Activated CD4-positive, alpha-beta T cell treated with anti-CD3 and anti-CD28 coated beads, Interleukin-2, amount 50 U/mL, for 16 hours (primary cell): Measurements from ENCODE around the gene FZD8.
"Not testable (repeated sequence)": the region's sequence is repeated elsewhere in the genome, so short reads cannot be mapped to it uniquely, and the experiment has no call there.

Source experiments
- DNase-seq: peaks from one replicate; pipeline ENCODE4 v3.0.0-alpha.2; 2020

Gene FZD8, protein sequence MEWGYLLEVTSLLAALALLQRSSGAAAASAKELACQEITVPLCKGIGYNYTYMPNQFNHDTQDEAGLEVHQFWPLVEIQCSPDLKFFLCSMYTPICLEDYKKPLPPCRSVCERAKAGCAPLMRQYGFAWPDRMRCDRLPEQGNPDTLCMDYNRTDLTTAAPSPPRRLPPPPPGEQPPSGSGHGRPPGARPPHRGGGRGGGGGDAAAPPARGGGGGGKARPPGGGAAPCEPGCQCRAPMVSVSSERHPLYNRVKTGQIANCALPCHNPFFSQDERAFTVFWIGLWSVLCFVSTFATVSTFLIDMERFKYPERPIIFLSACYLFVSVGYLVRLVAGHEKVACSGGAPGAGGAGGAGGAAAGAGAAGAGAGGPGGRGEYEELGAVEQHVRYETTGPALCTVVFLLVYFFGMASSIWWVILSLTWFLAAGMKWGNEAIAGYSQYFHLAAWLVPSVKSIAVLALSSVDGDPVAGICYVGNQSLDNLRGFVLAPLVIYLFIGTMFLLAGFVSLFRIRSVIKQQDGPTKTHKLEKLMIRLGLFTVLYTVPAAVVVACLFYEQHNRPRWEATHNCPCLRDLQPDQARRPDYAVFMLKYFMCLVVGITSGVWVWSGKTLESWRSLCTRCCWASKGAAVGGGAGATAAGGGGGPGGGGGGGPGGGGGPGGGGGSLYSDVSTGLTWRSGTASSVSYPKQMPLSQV

DNA sequence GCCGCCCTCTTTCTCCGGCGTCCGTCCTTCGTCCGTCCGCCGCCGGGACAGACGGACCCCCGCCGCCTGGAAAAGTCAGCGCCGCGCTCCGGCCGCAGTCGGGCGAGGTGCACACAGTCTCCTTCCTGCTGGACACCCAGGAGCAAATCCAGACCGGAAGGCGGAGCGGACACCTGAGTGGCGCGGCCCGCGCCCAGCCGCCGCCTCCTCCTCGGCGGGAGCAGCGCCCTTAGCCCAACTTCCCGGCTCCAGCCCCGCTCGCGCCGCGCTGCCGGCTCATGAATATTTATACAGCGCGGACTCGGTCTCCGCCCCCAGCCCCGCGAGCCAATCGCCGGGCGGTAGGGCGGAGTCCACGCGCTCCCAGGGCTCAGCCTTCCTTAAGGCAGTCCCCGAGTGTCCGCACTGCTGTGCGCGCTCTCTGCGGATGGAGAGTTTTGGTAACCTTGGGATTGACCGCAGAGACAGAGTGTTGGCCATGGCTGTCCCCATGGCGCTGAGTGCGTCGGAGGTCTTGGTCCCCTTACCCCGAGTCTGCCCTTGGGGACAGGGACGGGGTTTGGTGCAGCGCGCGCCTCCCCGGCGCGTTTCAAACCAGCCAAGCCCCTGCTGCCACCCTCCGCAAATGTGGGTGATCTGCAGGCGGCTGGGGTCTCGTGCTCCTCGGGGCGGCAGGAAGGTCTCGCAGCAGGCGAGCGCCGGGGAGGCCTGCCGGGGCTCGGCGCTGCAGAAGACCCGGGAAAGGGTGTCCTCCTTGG, at the start of gene FZD8:
TSS of gene FZD8 (minus strand) at position 262 of the 758 bp plus-strand sequence. CDS start 867 bp downstream, outside the sequence.
- DNase-seq: peak; percentile 75

DNA sequence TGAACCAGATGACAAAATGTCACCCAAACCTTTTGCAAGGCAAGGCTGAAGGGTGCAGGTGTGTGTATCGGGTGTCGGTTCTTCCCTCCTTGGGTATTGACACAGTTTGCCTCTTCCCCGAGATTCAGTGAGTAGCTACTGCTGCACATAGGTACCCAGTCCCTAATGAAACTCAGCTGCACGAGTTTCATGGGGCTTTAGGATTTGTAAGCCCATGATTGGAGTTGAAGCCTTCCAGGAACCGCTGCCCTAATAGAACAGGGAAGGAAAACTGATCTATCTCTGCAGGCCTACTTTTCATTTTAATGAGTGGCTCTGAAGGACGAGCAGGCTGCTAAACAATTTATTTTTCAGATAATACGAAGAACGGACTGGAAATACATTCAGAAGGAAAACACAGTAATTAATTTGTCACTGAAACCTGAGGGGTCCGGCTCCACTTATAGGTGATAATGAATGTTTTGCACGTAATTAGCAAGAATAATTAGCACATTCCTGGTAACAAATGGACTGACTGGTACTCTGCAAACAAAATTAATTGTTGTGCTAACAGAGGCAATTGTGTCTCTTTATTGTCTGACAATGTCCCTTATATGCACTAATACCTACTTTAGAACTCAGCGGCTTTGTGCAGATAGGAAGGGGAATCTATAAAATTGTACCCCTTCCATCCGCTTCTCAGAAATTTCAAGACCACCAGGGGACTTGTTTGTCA, 49.6 kb upstream of the FZD8 start:
- DNase-seq: no peak

DNA sequence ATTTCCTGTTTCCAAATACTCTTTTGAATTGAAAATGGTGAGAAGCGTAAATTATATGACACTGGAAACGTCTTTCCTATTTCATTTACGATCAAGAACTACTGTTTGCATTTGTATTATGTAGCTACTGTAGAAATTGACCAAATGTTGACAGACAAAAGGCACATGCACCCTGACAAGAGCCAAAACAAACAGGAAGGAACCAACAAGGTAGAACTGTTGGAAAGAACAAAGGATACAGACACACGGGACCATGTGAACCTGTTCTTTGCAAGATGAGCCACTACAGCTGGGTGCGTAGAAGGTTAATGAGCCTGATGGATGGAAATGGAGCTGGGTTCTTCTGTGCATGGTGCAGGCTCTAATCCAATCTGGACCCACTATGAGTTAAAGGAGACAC, 48.4 kb upstream of the FZD8 start:
- DNase-seq: no peak

DNA sequence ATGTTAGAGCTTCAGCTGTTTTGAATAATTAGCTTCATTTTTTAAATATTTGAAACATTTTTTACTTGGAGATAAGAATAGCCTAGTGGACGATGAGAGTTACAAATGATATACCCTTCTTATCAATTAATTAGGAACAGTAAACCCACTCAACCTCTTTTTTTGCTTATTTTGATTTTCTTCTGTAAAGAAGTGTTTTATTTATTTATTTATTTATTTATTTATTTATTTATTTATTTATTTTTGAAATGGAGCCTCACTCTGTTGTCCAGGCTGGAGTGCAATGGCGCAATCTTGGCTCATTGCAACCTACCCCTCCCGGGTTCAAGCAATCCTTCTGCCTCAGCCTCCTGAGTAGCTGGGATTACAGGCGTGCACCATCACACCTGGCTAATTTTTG, 43.8 kb upstream of the FZD8 start:
- not testable (repeated sequence) for DNase-seq

DNA sequence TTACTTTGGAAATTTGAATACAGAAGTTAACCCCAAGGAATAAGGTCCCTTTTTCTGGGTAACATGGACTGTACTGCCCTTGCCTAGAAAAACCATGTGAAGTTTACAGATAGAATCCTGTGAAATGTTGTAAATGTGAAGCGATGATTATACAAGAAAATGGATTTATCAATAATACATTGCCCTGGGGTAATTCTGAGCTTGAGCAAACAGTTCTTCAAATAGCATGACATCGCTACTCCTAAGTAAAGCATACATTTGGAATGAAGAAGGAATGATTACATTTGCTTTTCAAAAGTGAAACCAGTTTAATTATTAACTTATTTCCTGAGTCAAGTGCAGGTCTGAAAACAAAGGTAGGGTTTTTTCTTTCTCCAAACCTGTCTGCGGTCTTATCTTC, 43.3 kb upstream of the FZD8 start:
- DNase-seq: no peak

DNA sequence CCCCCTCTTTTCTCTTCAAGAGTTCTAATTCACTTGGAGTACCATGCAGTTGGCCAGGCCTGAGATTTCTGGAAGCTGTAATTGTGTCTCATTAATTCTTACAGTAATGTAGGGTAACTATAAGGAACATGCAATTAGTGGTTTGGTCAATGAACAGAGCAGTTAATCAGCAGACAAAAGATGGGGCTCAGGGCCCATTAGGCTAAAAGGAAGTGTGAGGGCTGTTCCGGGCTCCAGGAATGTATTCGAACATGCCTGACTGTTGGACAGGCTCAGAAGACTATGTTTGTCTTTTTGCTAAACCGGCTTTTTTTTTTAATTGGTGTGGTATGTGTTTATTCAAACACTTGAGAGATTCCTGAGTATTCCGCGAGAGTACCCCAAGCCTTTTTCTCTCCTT, 42.5 kb upstream of the FZD8 start:
- no peak for DNase-seq

DNA sequence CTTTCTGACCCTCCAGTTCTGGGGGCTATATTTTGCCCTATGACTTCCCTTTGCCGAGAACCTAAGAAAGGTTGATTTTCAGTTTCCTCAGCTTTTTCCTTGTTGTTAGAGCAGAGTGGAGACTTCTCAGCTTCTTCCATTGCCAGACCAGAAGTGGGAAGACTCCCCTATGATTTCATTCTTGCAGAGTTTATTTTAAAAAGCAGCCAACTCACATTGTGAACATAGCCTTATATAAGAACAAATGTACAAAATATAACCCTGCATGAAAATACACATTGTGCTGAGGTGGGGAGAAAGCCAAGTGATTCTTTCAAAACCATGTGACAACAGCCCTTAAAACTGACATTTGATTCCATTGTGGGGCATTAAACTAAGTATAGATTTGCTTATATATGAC, 33.8 kb upstream of the FZD8 start:
- DNase-seq: no peak

DNA sequence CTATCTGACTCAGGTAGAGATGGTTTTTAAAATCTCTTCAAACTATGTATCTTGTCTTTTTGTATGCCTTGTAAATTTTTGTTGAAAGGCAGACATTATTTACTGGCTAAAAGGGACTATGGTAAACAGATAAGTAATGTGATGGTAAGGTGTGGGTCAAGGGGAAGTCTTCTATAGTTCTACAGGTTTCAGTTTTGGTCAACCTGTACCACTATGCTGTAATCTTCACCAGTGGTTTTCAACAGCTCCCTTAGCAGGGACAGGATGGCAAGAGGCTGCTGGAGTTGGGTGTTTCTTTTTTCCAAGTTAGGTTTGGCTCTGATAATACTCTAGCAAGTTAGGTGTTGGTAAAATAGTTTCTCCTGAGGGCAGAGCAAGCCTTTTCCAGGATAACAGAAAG, 32.7 kb upstream of the FZD8 start:
- DNase-seq: peak; percentile 1

DNA sequence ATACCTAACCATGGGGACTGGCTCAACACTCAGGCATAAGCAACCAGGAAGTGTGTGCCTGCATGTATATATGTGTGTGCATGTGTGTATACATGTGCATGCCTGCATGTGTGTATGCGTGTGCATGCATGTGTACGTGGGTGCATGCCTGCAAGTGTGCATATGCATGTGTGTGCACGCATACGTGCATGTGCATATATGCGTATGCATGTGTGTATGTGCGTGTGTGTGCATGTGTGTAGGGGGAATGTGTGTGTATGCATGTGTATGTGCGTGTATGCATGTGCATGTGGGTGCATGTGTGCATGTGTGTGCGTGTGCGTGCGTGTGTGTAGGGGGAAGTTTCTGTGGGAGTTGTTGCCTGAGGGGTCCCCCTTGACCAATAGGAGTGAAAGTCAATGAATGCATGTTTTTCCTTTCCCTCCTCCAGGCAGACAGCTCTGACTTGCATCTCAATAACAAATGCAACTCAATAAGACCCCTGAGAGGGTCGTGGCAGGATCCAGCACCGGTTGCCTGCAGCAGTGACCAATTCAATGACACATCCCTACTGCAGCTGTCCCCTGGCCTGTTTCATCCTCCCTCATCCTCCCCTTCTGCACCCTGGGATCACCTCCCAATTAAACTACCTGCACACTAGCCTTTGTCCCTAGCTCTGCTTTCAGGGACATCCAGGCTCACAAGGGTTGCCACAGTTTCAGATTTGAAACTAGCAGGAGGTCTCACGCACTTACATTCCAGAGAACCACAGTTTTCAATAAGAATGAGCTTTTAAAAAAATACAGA, 27.0 kb upstream of the FZD8 start:
- DNase-seq: no peak

DNA sequence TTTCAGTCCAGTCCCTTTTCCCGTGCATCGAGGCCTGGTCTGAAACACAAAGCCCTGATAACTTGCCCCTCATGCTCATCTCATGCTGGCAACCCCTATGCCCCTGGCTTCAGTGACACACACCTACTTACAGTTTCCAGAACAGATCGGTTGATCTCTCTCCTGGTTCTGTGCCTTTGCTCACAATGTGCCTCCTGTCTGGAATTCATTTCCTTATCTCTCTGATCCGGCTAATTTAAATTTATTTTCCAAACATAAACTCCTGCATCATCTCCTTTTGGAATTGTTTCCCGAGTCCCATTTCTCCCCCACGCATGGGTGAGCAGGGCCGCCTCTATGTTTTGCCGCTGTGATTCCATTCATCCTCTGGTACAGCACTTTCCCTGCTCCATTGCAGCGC, 25.9 kb upstream of the FZD8 start:
- DNase-seq: no peak

DNA sequence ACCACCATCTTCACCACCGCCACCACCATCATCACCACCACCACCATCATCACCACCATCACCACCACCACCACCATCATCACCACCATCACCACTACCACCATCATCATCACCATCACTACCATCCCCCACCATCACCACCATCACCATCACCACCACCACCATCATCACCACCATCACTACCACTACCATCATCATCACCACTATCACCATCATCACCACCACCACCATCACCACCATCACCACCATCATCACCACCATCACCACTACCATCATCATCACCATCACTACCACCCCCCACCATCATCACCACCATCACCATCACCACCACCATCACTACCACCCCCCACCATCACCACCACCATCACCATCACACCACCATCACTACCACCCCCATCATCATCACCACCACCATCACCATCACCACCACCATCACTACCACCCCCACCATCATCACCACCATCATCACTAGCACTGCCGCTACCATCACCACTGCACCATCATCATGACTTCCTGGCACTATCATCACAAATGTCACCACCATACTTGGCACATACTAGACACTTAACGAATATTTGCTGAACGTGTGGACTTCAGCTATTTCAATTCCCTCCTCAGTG, 25.3 kb upstream of the FZD8 start:
- no peak for DNase-seq

DNA sequence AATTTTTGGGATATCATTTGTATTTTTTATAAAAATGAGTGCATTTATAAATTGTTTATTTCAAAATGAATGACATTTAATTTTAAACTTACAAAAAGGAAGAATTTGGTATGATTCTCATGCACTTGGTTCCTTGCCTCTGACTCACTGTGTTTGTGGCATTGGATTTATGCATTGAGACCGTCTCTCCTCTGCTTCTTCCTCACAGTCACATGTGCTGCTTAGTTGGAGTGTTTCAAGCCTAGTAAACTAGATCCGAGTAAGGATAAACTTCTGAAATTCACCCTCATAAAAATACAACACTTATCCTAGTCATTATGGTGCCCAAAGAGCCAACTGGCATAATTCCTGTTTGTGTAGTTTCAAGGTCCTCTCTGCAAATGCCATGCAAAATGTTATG, 19.1 kb upstream of the FZD8 start:
- DNase-seq: no peak

DNA sequence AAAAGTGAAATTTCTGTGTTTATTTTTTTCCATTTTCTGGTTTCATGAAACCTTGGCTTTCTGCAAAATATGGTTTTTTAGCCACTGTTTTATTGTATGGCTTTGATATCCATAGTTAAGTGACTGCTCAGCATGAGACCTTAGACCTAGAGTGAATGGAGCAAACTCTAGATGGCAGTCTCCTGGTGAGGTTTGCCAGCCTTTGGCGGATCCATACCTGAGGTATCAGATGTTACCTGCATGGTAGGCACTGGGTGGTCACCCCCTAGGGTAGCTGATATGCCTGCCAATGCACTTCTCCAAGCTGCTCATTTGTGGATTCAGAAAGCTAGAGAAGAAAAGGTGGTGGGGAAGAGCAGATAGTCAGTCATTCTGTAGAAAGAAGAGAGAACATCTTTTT, 17.4 kb upstream of the FZD8 start:
- DNase-seq: no peak

DNA sequence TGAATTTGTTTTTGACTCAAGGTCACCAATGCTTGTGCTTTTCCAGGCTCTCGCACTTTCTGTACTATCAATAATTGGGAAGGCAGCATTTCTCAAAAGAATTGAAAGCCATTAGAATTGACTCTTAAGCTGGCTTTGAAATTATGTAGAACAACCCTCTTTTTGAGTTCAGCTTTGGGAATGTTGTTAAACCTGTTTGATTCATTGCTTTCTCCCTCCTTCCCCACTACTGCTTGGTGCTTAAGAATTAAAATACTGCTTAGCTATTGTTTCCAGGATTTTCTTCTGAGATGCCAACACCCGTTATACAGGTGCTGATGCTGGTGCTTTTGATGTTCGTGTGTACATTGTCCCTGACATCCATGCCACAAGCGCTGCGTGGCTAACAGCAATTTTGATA, 15.5 kb upstream of the FZD8 start:
- DNase-seq: no peak

DNA sequence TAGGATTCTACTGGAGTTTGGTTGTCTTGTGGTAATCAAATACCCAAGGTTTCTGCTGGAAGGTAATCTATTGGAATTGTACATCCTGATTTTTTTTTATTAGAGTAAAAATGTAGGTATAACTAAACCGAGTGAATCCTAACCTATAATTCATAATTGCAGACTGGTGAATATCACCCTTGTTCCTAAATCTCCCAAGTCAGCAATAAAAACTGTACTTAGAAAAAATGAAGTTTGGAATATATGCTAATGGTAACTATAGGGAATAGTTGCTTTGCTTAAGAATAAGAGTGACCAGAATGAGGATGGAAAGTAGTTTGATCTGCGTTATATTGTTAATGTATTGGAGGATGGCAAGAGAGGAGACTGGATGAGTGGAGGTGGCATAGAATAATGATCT, 10.7 kb upstream of the FZD8 start:
- DNase-seq: no peak

DNA sequence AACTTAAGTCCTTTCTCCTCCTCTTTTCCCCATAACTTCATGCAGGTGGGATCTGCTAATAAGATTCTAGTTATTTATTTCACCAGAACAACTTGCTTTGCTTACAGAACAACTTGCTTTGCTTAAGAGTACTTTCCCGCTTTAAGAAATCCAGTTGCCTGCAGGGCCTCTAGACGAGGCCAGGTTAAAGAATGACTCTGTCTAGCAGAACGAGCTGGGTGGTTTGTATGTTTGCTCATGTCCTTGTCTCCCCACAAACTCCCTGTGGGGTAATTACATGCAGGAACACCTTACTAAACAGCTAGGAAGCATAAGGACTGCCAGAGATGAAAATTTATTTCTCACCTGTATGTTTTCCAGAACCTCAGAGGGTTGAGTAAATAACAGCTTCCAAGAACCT, 8.8 kb upstream of the FZD8 start:
- no peak for DNase-seq

DNA sequence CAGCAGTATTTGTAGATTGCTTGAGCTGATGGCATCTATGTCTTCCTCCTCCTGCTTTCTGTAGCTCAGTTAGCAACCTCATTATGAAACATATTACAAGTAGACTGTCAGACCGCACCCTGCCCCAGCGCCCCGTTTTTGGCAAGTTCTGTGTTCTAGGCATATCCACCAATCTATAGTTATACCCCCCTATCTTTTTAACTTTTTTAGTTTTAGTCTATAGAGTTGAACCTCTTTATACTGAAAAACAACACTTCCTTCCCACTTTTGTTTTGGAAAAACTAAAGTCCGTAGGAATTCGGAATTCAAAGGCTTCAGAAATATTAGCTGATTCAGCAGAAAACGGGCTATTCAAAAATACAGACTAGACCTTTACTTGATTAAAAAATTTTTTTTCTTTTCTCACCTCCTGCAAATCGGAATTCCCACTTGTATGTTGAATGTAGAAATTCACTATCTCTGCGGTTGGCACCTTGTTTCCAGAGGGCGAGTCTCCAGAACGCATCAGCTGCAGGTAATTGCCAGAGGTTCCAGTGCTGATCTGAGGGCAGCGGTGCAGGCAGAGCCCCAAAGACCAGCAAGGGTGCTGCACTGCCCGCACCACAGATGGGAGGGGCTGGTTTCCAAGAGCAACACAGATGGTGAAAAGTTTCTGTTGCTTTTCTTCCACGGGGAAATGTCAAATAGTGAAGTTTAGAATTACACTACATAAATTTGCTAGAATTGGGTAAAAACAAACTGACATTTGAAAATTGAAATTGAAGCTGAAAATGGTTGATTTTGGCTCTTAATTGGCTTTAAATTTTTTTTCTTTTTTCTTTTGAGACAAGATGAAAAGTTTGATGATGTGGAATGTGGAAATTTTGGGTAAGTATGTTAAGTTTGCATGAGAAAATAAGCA, 2.2 kb upstream of the FZD8 start:
- DNase-seq: peak; percentile 11

DNA sequence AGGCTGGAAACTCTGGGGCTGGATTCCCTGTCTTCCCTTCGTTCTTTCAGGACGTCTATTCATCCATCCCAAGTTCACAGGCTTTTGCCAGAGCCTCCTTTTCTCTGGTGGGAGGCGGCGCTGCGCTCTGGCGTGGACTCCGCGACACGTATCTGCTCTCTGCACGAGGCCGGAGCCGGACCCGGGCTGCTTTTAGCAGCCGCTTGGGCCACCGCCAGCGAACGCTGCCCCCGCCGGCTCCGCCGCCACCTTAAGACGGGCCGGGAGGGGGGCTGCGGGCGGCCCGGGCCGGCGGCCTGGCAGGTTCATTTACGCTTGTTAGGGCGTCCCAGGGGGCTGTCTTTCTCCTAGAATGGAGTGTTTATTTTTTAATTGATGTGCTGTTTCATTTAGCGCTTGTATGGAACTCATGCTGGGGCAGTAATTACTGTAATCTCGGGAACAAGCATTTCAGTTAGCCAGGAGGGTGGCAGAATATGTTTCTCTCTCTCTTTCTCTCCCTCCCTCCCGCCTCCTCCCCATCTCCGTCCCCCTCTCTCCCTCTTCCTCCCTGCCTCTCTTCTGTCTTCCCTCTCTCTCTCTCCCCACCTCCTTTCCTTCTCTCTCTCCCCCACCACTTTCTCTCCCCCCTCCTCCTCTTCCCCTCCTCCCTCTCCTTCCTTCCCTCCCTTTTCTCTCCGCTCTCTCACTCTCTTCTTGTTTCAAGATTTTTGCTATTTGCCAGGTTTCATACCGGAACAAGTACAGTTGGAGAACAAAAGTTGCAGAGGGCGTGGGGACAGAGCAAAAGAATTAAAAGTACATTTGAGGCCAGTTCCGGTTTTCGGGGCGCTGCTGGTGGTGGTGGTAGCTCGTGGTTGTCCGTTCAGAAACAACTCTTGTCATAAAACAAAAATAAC, 1.3 kb upstream of the FZD8 start:
- DNase-seq: no peak

DNA sequence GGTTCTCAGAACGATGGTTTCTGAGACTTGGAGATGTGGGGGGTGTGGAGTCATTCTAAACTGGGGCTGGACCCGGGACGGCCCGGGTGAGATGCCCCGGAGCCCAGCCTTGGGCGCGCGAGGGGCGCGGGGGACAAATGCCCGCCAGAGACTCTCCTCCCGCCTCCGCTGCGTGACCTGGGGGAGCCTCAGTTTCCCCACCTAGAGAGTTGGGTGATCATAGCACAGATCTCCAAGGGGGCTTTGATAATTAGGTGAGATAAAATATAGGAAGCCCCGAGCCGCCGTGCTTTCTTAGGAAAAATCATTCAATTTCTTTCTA, 658 bp upstream of the FZD8 start:
- no peak for DNase-seq

DNA sequence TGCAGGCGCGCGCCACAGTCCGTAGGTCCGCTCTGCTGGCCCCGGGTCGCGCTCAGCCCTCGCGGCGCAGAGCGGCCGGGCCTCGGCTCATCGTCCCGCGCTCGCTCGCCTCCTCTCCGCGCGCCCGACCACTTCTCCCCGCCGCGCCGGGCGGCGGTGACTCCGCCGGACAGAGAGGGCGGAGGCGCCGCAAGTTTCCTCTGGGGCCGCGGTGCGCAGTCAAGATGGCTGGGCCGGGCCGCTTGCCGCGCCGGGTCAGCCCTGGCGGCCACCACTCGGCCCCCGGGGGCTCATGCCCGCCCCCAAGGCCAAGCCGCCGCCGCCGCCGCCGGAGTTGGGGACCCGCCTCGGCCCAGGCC, 441 bp downstream of the FZD8 start:
- no peak for DNase-seq
